Measurements from ENCODE around the gene TNFSF13B.

DNA sequence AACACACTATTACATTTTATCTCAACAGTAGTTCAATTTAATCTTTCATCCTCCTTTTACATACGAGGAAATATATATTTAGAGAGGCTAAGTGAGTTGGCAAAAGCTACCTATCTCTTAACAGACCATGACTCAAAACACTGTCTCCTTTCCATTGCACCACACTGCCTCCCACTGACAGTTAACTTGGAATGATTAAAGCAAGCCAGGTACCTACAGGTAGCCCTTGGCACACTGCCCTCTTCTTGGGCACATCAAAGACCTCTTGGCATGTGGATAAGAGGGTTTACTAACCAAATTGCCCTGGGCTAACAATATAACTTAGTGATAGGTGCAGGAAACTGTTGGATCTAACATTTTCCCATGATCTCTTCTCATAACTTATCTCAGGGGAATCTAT is 49.5 kb upstream of the TNFSF13B start:
- TF ChIP-seq EZH2 (IDR thresholded peaks at IDR 0.05; ENCODE audit: borderline replicate concordance, low read depth, low read length, severe bottlenecking) (no peak), POLR2AphosphoS5 (IDR thresholded peaks at IDR 0.05; ENCODE audit: insufficient read depth, low read depth, low read length) (no peak), POLR2A (IDR thresholded peaks at IDR 0.05; ENCODE audit: low read depth, low read length) (no peak), FOS (IDR thresholded peaks at IDR 0.05; ENCODE audit: borderline replicate concordance, insufficient read depth, low read length) (no peak), GATA2 (IDR thresholded peaks at IDR 0.05; ENCODE audit: insufficient read depth, insufficient read length, low read depth, low read length) (no peak), MYC (IDR thresholded peaks at IDR 0.05; ENCODE audit: low read depth, low read length) (no peak), JUN (IDR thresholded peaks at IDR 0.05; ENCODE audit: borderline replicate concordance, insufficient read depth, insufficient read length, low read depth) (no peak)
- TF ChIP-seq, protein P1, sequence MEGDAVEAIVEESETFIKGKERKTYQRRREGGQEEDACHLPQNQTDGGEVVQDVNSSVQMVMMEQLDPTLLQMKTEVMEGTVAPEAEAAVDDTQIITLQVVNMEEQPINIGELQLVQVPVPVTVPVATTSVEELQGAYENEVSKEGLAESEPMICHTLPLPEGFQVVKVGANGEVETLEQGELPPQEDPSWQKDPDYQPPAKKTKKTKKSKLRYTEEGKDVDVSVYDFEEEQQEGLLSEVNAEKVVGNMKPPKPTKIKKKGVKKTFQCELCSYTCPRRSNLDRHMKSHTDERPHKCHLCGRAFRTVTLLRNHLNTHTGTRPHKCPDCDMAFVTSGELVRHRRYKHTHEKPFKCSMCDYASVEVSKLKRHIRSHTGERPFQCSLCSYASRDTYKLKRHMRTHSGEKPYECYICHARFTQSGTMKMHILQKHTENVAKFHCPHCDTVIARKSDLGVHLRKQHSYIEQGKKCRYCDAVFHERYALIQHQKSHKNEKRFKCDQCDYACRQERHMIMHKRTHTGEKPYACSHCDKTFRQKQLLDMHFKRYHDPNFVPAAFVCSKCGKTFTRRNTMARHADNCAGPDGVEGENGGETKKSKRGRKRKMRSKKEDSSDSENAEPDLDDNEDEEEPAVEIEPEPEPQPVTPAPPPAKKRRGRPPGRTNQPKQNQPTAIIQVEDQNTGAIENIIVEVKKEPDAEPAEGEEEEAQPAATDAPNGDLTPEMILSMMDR (IDR thresholded peaks at IDR 0.05; ENCODE audit: extremely low read depth in 1 of 2, insufficient read depth in 1 of 2, low read depth in 1 of 2, low read length in 2 of 2), result no peak
- TF ChIP-seq, protein P2, sequence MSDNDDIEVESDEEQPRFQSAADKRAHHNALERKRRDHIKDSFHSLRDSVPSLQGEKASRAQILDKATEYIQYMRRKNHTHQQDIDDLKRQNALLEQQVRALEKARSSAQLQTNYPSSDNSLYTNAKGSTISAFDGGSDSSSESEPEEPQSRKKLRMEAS (IDR thresholded peaks at IDR 0.05; ENCODE audit: insufficient read depth, insufficient read length), result no peak
